OCI-LY1 (cell line): ENCODE results near the gene SH3PXD2A.

Experiments used
- H2AFZ ChIP-seq: fragments of 200-600 bp; sonication (generic), shearing (Covaris generic); 2 replicates; pipeline ENCODE4 v1.6.0; 2014; ENCODE audit warnings: antibody characterized with exemption, mild to moderate bottlenecking, low read length
- H3F3A ChIP-seq: fragments of 200-600 bp; sonication (generic), shearing (Covaris generic); 2 replicates; pipeline ENCODE4 v1.6.0; 2014; ENCODE audit warnings: mild to moderate bottlenecking, antibody characterized with exemption, low read length, moderate library complexity; ENCODE audit not compliant: insufficient read depth
- H3K27ac ChIP-seq: fragments of 200-600 bp; sonication (generic); 2 replicates; pipeline ENCODE4 v1.5.1; 2014; ENCODE audit warnings: low read length, mixed run types, mild to moderate bottlenecking, low read depth; ENCODE audit not compliant: poor library complexity, severe bottlenecking
- H3K27me3 ChIP-seq: fragments of 200-600 bp; sonication (generic); 2 replicates; pipeline ENCODE4 v1.6.0; 2014; ENCODE audit warnings: antibody characterized with exemption, mild to moderate bottlenecking, low read length, moderate library complexity; ENCODE audit not compliant: insufficient read depth
- H3K36me3 ChIP-seq: fragments of 200-600 bp; sonication (generic); 2 replicates; pipeline ENCODE4 v1.6.1; 2014; ENCODE audit warnings: mild to moderate bottlenecking, antibody characterized with exemption, low read length, moderate library complexity, mixed read lengths; ENCODE audit not compliant: insufficient read depth
- H3K4me1 ChIP-seq: fragments of 200-600 bp; sonication (generic); 2 replicates; pipeline ENCODE4 v1.5.1; 2014; ENCODE audit warnings: mild to moderate bottlenecking, low read length, moderate library complexity; ENCODE audit not compliant: insufficient read depth, severe bottlenecking
- H3K4me2 ChIP-seq: fragments of 200-600 bp; sonication (generic), shearing (Covaris generic); 2 replicates; pipeline ENCODE4 v1.6.1; 2014; ENCODE audit warnings: low read length
- H3K4me3 ChIP-seq: fragments of 200-600 bp; sonication (generic); 2 replicates; pipeline ENCODE4 v1.5.1; 2014; ENCODE audit warnings: low read length, low read depth, mild to moderate bottlenecking, mixed read lengths; ENCODE audit not compliant: poor library complexity, severe bottlenecking
- H3K79me2 ChIP-seq: fragments of 200-600 bp; shearing (Covaris generic); 2 replicates; pipeline ENCODE4 v1.6.1; 2016; ENCODE audit warnings: mixed run types, low read length, mixed read lengths; ENCODE audit not compliant: insufficient read depth
- H3K9ac ChIP-seq: fragments of 200-600 bp; sonication (generic), shearing (Covaris generic); 2 replicates; pipeline ENCODE4 v1.6.1; 2014; ENCODE audit warnings: mild to moderate bottlenecking, low read length, mixed read lengths
- H3K9me2 ChIP-seq: fragments of 200-600 bp; sonication (generic), shearing (Covaris generic); 2 replicates; pipeline ENCODE4 v1.6.1; 2014; ENCODE audit warnings: low read depth, mild to moderate bottlenecking, low read length, mixed read lengths
- H3K9me3 ChIP-seq: fragments of 200-600 bp; shearing (Covaris generic); 2 replicates; pipeline ENCODE4 v1.6.1; 2014; ENCODE audit warnings: low read length, mixed read lengths
- H4K20me1 ChIP-seq: fragments of 200-600 bp; sonication (generic), shearing (Covaris generic); 2 replicates; pipeline ENCODE4 v1.6.0; 2016; ENCODE audit warnings: mild to moderate bottlenecking, low read length; ENCODE audit not compliant: insufficient read depth
- EZH2 ChIP-seq: fragments of 200-600 bp; sonication (generic), shearing (Covaris generic); IDR thresholded peaks from 2 replicates; pipeline ENCODE4 v1.8.0; 2017; ENCODE audit warnings: borderline replicate concordance, mixed run types, mild to moderate bottlenecking, antibody characterized with exemption, low read length, moderate library complexity, mixed read lengths
- TF ChIP-seq, protein P1 (sequence below): fragments of 200-600 bp; sonication (generic), shearing (Covaris generic); IDR thresholded peaks from 2 replicates; pipeline ENCODE4 v1.5.1; 2017; ENCODE audit warnings: mild to moderate bottlenecking, antibody characterized with exemption, low read length, moderate library complexity, mixed read lengths

The SH3PXD2A gene

DNA sequence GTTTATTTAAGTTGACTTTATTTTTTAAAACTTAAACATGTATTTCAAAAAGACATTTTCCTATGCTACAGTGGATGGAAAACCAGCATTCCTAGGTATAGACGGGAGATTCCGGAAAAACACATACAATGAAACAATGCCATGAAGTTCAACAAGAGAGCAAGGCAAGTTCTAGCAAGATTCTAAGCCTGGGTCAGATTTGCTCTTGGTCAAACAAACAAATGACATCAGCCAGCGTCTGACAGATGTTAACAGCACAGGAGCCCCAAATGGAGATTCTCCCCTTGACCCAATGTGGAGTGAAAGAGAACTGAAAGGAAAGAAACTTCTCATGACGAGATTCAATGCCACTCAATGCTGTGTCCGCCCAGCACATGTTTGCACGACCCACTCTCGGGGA, 212.0 kb downstream of the SH3PXD2A start:
- Histone ChIP-seq H4K20me1 (no peaks in the 10 kb centered on the region), H3K9me3 (no peaks in the 10 kb centered on the region), H3F3A (no peaks in the 10 kb centered on the region), H3K4me1 (no peaks in the 10 kb centered on the region), H3K27me3 (0 out of 2 replicates have a peak, but pooled peaks cover 5% of the 10 kb centered on the region), H3K4me2 (no peak overlapping the region), H3K79me2 (no peaks in the 10 kb centered on the region), H3K4me3 (no peak overlapping the region), H3K27ac (no peak overlapping the region), H2AFZ (no peak overlapping the region), H3K9ac (no peak overlapping the region), H3K9me2 (no peaks in the 10 kb centered on the region), H3K36me3 (no peaks in the 10 kb centered on the region)
- no peak for TF ChIP-seq EZH2
- TF ChIP-seq, protein P1, sequence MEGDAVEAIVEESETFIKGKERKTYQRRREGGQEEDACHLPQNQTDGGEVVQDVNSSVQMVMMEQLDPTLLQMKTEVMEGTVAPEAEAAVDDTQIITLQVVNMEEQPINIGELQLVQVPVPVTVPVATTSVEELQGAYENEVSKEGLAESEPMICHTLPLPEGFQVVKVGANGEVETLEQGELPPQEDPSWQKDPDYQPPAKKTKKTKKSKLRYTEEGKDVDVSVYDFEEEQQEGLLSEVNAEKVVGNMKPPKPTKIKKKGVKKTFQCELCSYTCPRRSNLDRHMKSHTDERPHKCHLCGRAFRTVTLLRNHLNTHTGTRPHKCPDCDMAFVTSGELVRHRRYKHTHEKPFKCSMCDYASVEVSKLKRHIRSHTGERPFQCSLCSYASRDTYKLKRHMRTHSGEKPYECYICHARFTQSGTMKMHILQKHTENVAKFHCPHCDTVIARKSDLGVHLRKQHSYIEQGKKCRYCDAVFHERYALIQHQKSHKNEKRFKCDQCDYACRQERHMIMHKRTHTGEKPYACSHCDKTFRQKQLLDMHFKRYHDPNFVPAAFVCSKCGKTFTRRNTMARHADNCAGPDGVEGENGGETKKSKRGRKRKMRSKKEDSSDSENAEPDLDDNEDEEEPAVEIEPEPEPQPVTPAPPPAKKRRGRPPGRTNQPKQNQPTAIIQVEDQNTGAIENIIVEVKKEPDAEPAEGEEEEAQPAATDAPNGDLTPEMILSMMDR, result no peak

GRCh38 chr10:103641326-103641725, 214.1 kb downstream of the SH3PXD2A start:
- Histone ChIP-seq H3K27ac (no peak overlapping the region), H3F3A (no peaks in the 10 kb centered on the region), H3K4me2 (no peak overlapping the region), H3K4me1 (no peaks in the 10 kb centered on the region), H3K9me3 (no peaks in the 10 kb centered on the region), H4K20me1 (no peaks in the 10 kb centered on the region), H3K4me3 (no peak overlapping the region), H3K9me2 (no peaks in the 10 kb centered on the region), H3K36me3 (no peaks in the 10 kb centered on the region), H3K79me2 (no peaks in the 10 kb centered on the region), H2AFZ (no peak overlapping the region), H3K9ac (no peak overlapping the region), H3K27me3 (0 out of 2 replicates have a peak, but pooled peaks cover 5% of the 10 kb centered on the region)
- TF ChIP-seq EZH2, result no peak
- TF ChIP-seq, protein P1, result no peak

GRCh38 chr10:103640436-103641181, 214.8 kb downstream of the SH3PXD2A start:
- Histone ChIP-seq H2AFZ (no peak overlapping the region), H3K4me2 (no peak overlapping the region), H3F3A (no peaks in the 10 kb centered on the region), H3K4me1 (no peaks in the 10 kb centered on the region), H3K79me2 (no peaks in the 10 kb centered on the region), H3K9me2 (no peaks in the 10 kb centered on the region), H3K9me3 (no peaks in the 10 kb centered on the region), H3K27ac (no peak overlapping the region), H3K27me3 (0 out of 2 replicates have a peak, but pooled peaks cover 5% of the 10 kb centered on the region), H3K4me3 (no peak overlapping the region), H4K20me1 (no peaks in the 10 kb centered on the region), H3K9ac (no peak overlapping the region), H3K36me3 (no peaks in the 10 kb centered on the region)
- TF ChIP-seq, protein P1, result no peak
- no peak for TF ChIP-seq EZH2
